Measurements from ENCODE around the gene EHBP1L1.

DNA sequence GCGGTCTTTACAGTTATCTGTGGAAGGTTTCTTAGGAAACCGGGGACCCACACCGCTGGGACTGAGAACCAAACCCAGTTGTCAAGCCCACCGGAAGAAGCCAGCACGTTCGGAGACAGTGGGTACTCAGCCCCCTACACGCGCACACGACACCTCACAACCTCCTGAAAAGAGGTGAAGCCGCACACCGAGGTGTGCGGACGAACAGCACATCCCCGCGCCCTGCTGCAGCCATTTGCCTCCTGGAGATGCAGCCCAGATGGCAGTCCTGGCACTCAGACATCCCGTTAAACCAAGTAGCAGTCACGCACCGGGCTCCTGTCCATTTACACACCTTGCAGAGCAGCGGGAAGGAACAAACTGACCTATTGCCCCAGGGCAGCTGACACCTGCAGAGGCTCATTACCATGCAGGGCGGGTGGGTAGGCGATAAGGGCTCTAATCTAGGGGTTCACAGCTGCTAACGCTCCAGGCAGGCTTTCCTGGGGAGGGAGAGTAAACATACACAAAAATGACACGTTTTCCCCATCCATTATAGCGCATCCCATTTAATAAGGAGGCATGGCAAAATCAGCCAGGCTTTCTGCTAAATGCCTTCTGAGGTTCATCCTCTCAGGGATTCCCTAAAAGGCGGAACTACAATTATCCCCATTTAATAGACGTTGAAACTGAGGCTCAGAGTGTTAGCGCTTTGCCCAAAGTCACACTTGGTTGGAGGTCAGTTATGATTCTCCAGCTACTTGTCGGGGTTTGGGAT is 864 bp upstream of the EHBP1L1 start:
- TF ChIP-seq POLR2A (IDR thresholded peaks at IDR 0.05): no peak
- TF ChIP-seq CTCF (IDR thresholded peaks at IDR 0.05): no peak
- peak in 1 of 3 donors; percentile 10 for TF ChIP-seq POLR2AphosphoS5 (IDR thresholded peaks at IDR 0.05)
